Vagina (tissue), 2 donors: Measurements from ENCODE around the gene GNAS-AS1.

Experiments
- POLR2AphosphoS5 ChIP-seq, 2 donors: sonication (generic); formaldehyde crosslinking; IDR thresholded peaks; one replicate each; pipeline ENCODE4 v1.9.0; 2017; ENCODE audit warnings: antibody characterized with exemption in 2 of 2, mild to moderate bottlenecking in 2 of 2, low read depth in 1 of 2; ENCODE audit not compliant: insufficient read depth in 1 of 2
- TF ChIP-seq, protein P1 (sequence below), 3 experiments: fragments of 450-650 bp in 2 of 3; fragments of 200-600 bp in 1 of 3; sonication (generic) in 1 of 3; IDR thresholded peaks; one replicate each; pipeline ENCODE4 v1.5.1; 2017 to 2019; ENCODE audit warnings: antibody characterized with exemption in 3 of 3, mild to moderate bottlenecking in 2 of 3, moderate library complexity in 2 of 3

GRCh38 chr20:58816957-58817651, 33.6 kb downstream of the GNAS-AS1 start:
- TF ChIP-seq POLR2AphosphoS5 (IDR thresholded peaks at IDR 0.05; ENCODE audit: insufficient read depth in 1 of 2, low read depth in 1 of 2) = no peak
- TF ChIP-seq, protein P1, sequence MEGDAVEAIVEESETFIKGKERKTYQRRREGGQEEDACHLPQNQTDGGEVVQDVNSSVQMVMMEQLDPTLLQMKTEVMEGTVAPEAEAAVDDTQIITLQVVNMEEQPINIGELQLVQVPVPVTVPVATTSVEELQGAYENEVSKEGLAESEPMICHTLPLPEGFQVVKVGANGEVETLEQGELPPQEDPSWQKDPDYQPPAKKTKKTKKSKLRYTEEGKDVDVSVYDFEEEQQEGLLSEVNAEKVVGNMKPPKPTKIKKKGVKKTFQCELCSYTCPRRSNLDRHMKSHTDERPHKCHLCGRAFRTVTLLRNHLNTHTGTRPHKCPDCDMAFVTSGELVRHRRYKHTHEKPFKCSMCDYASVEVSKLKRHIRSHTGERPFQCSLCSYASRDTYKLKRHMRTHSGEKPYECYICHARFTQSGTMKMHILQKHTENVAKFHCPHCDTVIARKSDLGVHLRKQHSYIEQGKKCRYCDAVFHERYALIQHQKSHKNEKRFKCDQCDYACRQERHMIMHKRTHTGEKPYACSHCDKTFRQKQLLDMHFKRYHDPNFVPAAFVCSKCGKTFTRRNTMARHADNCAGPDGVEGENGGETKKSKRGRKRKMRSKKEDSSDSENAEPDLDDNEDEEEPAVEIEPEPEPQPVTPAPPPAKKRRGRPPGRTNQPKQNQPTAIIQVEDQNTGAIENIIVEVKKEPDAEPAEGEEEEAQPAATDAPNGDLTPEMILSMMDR (IDR thresholded peaks at IDR 0.05) = no peak
